HUES6 (cell line): ENCODE measurements around the gene POU6F2.

ENCODE experiments used
- H3K27ac ChIP-seq: 2 replicates; pipeline ENCODE4 v1.7.0; 2013; ENCODE audit warnings: low read depth, mild to moderate bottlenecking, low read length, inconsistent platforms
- H3K27me3 ChIP-seq: 2 replicates; pipeline ENCODE4 v1.6.1; 2013; ENCODE audit warnings: low read length; ENCODE audit not compliant: control insufficient read depth, insufficient read depth
- H3K36me3 ChIP-seq: 2 replicates; pipeline ENCODE4 v1.6.1; 2013; ENCODE audit warnings: low read length; ENCODE audit not compliant: control insufficient read depth, insufficient read depth
- H3K4me1 ChIP-seq: 2 replicates; pipeline ENCODE4 v1.6.1; 2013; ENCODE audit warnings: low read length; ENCODE audit not compliant: control insufficient read depth, insufficient read depth
- H3K4me3 ChIP-seq: 2 replicates; pipeline ENCODE4 v1.5.1; 2013; ENCODE audit warnings: low read depth, low read length
- H3K9ac ChIP-seq: one replicate; pipeline ENCODE4 v1.6.1; 2013; ENCODE audit warnings: mild to moderate bottlenecking, low read length
- H3K9me3 ChIP-seq: 2 replicates; pipeline ENCODE4 v1.6.1; 2013; ENCODE audit warnings: low read depth, low read length; ENCODE audit not compliant: control insufficient read depth, insufficient read depth

Gene POU6F2

GRCh38 chr7:39509436-39509835 lies 531.7 kb downstream of the POU6F2 start:
- H3K27me3 ChIP-seq = no peaks in the 10 kb centered on the region
- H3K27ac ChIP-seq = no peak overlapping the region
- no peak overlapping the region for H3K9ac ChIP-seq
- H3K36me3 ChIP-seq = no peaks in the 10 kb centered on the region
- H3K4me3 ChIP-seq = no peak overlapping the region
- H3K9me3 ChIP-seq = no peaks in the 10 kb centered on the region; the same call in 1 of the 2 replicates
- H3K4me1 ChIP-seq = no peaks in the 10 kb centered on the region

DNA sequence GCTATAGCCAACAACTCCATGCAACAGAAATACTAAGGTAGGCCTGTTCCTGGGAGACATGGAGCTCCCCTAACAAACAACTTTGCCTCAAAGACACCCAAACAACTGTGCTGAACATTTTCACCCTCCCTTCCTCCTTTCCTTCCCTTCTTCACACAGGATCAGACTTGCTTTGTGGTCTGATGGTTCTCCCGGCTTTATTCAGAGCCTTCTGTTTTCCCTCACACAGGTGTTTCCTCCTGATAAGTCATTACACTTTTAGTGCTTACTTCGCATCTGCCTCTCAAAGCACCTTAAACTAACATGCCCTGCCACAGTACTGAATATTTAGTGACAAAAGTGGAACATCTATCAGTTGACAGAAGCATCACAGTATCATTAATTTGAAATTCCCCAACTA lies 532.2 kb downstream of the POU6F2 start:
- Histone ChIP-seq H3K4me3 (no peak overlapping the region), H3K9me3 (no peaks in the 10 kb centered on the region; the same call in 1 of the 2 replicates), H3K4me1 (no peaks in the 10 kb centered on the region), H3K9ac (no peak overlapping the region), H3K27me3 (no peaks in the 10 kb centered on the region), H3K27ac (no peak overlapping the region), H3K36me3 (no peaks in the 10 kb centered on the region)

- H3K27ac ChIP-seq = no peak overlapping the region
- no peaks in the 10 kb centered on the region; the same call in 1 of the 2 replicates for H3K9me3 ChIP-seq
- H3K4me3 ChIP-seq = no peak overlapping the region
- H3K36me3 ChIP-seq = no peaks in the 10 kb centered on the region
- H3K27me3 ChIP-seq = no peaks in the 10 kb centered on the region
- H3K4me1 ChIP-seq = no peaks in the 10 kb centered on the region
- H3K9ac ChIP-seq = no peak overlapping the region
Observed at GRCh38 chr7:39510864-39511354, 533.2 kb downstream of the POU6F2 start.

DNA sequence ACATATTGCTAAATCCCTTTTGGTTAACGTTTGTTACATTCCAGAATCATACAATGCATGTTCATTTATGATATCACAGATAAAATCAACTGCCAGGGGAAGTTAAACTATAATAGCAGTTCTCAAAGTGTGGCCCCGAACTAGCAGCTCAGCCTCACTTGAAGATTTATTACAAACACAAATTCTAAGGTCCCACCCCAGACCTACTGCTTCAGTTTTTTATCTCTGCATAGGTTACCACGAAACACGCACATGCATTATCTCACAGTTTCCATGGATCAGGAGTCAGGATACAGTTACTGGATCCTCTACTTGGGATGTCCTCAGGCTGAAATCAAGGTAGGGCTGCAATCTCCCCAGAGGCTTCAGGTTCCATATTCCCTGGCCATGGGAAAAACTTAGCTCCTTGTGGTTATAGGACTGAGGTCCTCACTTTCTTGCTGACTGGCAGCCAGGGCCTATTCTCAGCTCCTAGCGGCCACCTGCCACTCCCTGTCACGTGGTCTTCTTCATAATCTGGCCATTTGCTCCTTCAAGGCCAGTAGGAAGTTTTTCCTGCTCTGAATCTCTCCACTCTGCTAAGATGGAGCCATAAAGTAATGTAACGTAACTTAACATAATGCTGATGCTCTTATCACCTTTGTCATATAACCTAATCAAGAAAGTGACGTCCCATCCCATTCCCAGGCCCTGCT lies 538.0 kb downstream of the POU6F2 start:
- H3K27me3 ChIP-seq = no peaks in the 10 kb centered on the region
- no peak overlapping the region for H3K9ac ChIP-seq
- no peak overlapping the region for H3K4me3 ChIP-seq
- H3K4me1 ChIP-seq = peaks cover 5% of the 10 kb centered on the region; the same call in 1 of the 2 replicates
- H3K27ac ChIP-seq = no peak overlapping the region
- H3K9me3 ChIP-seq = no peaks in the 10 kb centered on the region
- no peaks in the 10 kb centered on the region for H3K36me3 ChIP-seq

DNA sequence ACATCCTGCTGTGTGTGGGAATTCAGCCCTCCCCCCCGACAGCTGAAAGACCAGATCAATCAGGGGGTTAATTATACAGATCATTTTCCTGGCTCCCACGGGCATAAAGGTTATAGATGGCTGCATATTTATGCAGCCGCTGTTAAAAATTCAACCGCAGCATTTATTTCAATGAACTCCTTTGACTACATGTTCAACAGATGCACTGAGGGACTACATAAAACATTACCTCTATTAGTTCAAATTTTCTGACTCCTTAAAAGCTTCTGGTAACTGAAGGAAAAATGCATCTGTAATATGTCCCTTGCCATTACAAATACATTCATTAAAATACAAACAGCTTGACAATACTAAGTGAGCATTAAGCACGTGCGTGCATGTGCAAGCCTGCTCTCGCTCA lies 538.8 kb downstream of the POU6F2 start:
- Histone ChIP-seq H3K4me3 (no peak overlapping the region), H3K4me1 (peaks cover 5% of the 10 kb centered on the region; the same call in 1 of the 2 replicates), H3K27me3 (no peaks in the 10 kb centered on the region), H3K9me3 (no peaks in the 10 kb centered on the region), H3K27ac (no peak overlapping the region), H3K9ac (no peak overlapping the region), H3K36me3 (no peaks in the 10 kb centered on the region)

- Histone ChIP-seq H3K27ac (no peak overlapping the region), H3K27me3 (no peaks in the 10 kb centered on the region), H3K9me3 (no peaks in the 10 kb centered on the region), H3K9ac (no peak overlapping the region), H3K36me3 (no peaks in the 10 kb centered on the region), H3K4me3 (no peak overlapping the region), H3K4me1 (peaks cover 5% of the 10 kb centered on the region; the same call in 1 of the 2 replicates)
Observed at GRCh38 chr7:39517240-39517639, 539.5 kb downstream of the POU6F2 start.
